GM08714 (cell line): ENCODE data around the gene SOCS7.

Source experiments
- H3K4me3 ChIP-seq: fragments of 200-500 bp; sonication (Bioruptor generic); 2 replicates; pipeline ENCODE4 v1.5.1; 2014; ENCODE audit warnings: mild to moderate bottlenecking, low read length, inconsistent platforms
- ZNF274 ChIP-seq: IDR thresholded peaks from 2 replicates; pipeline ENCODE4 v1.6.1; 2012; ENCODE audit warnings: mild to moderate bottlenecking, low read depth, low read length

Gene SOCS7

GRCh38 chr17:38345743-38346142 is 5.9 kb upstream of the SOCS7 start:
- no peak for TF ChIP-seq ZNF274
- H3K4me3 ChIP-seq, result no peak overlapping the region

GRCh38 chr17:38349097-38349730 is 2.4 kb upstream of the SOCS7 start:
- no peak for TF ChIP-seq ZNF274
- no peak overlapping the region for H3K4me3 ChIP-seq

- no peak for TF ChIP-seq ZNF274
- no peak overlapping the region for H3K4me3 ChIP-seq
Measured at GRCh38 chr17:38350035-38350434, 1.6 kb upstream of the SOCS7 start.

- peak overlapping the region; percentile 85 for H3K4me3 ChIP-seq
- no peak for TF ChIP-seq ZNF274
Measured at GRCh38 chr17:38352245-38353085, 821 bp downstream of the SOCS7 start.

- TF ChIP-seq ZNF274, result no peak
- peak overlapping the region; percentile 85 for H3K4me3 ChIP-seq
Measured at GRCh38 chr17:38353086-38353604, 1.5 kb downstream of the SOCS7 start.

- no peak overlapping the region for H3K4me3 ChIP-seq
- TF ChIP-seq ZNF274, result no peak
Measured at GRCh38 chr17:38353668-38354067, 2.0 kb downstream of the SOCS7 start.

- H3K4me3 ChIP-seq, result no peak overlapping the region
Measured at GRCh38 chr17:38354466-38354865, 2.8 kb downstream of the SOCS7 start.

GRCh38 chr17:38355251-38355650 is 3.6 kb downstream of the SOCS7 start:
- no peak overlapping the region for H3K4me3 ChIP-seq
- TF ChIP-seq ZNF274, result no peak

More at GRCh38 chr17:38354466-38354865, 2.8 kb downstream of the SOCS7 start:
- no peak for TF ChIP-seq ZNF274

GRCh38 chr17:38357486-38358123 is 6.0 kb downstream of the SOCS7 start:
- TF ChIP-seq ZNF274, result no peak
- no peak overlapping the region for H3K4me3 ChIP-seq

GRCh38 chr17:38358586-38359513 is 7.2 kb downstream of the SOCS7 start:
- no peak for TF ChIP-seq ZNF274

GRCh38 chr17:38361694-38362465 is 10.2 kb downstream of the SOCS7 start:
- no peak for TF ChIP-seq ZNF274
- no peak overlapping the region for H3K4me3 ChIP-seq

More at GRCh38 chr17:38358586-38359513, 7.2 kb downstream of the SOCS7 start:
- H3K4me3 ChIP-seq, result no peak overlapping the region

- H3K4me3 ChIP-seq, result no peak overlapping the region
- no peak for TF ChIP-seq ZNF274
Measured at GRCh38 chr17:38363016-38363415, 11.4 kb downstream of the SOCS7 start.

GRCh38 chr17:38364741-38365140 is 13.1 kb downstream of the SOCS7 start:
- TF ChIP-seq ZNF274, result no peak
- no peak overlapping the region for H3K4me3 ChIP-seq
